ENCODE results near the gene ACYP1.
"Not testable (repeated sequence)": the region's sequence is repeated elsewhere in the genome, so short reads cannot be mapped to it uniquely, and the experiment has no call there.

The ACYP1 gene

DNA sequence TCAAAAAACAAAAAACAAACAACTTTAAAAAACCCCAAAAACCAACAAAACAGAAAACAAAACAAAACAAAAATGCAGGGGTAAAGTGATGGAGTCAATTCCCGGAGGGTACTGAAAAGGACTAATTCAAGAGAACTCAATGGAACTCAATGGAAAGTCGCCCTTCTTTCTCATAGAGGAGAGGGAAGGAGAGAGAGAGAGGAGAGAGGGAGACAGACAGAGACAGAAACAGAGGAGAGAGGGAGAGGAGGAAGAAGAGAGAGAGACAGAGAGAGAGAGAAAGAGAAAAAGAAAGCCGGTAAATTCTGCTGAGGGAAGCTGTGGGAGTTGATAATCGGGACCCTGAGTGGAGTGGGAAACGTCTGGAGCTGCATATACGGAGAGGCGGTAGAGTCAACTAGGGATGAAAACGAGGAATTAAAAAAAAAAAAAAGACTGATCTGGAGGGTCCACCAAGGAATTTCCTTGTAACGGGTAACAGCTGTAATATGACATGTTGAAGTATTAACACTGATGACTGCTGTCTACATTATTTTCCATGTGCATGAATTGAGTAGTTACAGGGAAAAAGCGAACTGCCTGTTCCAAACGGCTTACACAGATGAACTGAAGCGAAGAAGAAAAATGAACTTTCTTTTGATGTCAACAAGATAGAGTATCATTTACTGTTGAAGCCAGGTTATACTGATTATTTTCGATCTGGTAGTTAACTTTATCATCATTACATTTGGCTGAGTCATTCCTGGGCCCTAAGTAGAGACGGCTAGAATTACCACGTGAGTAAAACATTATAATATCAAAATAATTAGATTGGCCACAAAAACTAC is 4.7 kb upstream of the ACYP1 start:
- DNase-seq = no peak

DNA sequence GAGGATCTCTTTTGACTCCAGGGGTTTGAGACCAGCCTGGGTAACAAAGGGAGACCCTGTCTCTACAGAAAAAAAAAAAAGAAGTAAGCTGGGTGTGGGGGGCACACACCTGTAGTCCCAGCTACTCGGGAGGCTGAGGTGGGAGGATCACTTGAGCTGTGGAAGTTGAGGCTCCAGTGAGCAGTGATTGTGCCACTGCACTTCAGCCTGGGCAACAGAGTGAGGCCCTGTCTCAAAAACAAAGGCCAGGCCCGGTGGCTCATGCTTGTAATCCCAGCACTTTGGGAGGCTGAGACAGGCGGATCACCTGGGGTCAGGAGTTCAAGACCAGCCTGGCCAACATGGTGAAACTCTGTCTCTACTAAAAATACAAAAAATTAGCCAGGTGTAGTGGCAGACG is 3.9 kb upstream of the ACYP1 start:
- DNase-seq = not testable (repeated sequence)

DNA sequence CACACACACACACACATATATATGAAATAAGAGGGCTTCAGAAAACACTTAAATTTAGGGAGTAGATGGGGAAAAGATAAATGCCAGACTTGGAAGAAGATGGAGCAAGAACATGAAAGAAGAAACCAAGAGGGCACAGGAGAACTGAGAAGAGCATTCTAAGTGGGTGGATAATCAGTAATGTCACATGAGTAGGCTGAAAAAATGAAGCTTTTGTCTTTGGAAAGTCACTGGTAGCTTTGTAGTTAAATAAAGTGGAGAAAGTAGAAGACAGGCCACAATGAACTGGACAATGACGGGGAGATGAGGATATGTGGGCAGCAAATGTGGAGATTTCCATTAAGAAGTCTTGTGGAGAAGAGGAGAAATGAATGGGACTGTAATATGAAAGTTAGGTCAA is 3.4 kb upstream of the ACYP1 start:
- DNase-seq = no peak

DNA sequence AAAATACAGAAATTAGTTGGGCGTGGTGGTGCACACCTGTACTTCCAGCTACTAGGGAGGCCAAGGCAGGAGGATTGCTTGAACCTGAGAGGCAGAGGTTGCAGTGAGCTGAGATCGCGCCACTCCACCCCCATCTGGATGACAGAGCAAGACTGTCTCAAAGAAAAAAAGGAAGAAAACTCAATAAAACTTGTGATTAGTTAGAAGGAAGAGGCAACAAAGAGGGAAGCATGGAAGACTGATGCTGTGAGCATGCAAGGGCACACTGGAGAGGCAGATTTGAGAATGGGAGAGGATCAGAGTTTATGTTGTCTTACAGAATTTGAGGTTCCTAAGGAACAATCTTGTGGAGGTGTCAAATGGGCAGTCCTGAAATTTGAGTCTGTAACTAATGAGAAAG is 2.9 kb upstream of the ACYP1 start:
- no peak for DNase-seq

DNA sequence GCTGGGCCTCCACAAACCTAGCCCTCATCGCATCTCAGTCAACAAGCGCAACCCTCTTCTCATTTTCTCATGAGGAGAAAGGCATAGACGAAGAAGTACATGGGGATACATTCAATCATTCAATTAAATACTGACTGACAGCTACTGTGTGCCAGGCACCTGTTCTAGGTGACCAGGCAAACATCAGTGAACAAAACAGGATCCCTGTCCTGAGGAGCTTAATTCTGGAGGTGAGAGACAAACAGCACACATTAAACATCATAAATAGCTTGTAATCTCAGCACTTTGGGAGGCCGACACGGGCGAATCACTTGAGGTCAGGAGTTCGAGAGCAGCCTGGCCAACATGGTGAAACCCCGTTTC is 362 bp upstream of the ACYP1 start:
- no peak for DNase-seq

DNA sequence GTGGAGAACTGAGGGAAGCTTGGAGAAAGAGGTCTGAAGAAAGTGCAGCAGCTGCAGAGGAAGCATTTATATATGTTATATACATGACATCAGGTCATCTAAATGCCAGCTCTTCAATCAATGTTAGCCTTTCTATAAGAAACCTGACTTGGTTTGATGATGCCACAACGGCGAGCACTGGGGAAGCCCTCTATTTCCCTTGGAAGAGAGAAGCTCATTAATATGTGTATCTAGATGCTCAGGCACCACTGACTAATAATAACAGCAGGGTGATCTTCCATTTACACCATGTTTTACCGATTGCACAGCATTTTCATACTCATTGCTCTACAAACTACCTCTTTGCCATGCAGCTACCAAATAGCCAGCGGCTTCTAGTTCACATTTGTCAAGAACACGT is 811 bp downstream of the ACYP1 start:
- no peak for DNase-seq

DNA sequence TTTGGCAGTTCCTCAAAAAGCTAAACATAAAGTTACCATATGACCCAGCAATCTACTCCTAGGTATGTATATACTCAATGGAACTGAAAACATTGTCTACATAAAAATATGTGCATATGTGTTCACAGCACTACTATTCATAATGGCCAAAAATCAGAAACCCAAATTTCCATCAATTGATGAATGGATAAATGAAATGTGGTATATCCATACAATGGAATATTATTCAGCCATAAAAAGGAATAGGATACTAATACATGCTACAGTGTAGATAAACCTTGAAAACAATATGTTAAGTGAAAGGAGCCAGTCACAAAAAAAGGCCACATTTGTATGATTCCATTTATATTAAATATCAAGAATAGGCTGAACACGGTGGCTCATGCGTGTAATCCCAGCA is 3.4 kb downstream of the ACYP1 start:
- DNase-seq = no peak

DNA sequence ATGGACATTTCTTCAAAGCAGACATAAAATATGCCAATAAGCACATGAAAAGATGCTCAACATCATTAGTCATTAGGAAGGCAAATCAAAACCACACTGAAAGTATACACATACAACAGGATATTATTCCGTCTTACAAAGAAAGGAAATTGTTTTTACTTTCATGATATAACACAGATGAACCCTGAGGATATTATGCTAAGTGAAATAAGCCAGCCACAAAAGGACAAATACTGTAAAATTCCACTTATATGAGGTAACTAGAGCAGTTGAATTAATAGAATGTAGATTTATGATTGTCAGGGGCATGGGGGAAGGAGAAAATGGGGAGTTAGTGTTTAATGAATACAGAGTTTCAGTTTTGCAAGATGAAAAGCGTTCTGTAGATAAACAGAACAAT is 4.2 kb downstream of the ACYP1 start:
- no peak for DNase-seq

DNA sequence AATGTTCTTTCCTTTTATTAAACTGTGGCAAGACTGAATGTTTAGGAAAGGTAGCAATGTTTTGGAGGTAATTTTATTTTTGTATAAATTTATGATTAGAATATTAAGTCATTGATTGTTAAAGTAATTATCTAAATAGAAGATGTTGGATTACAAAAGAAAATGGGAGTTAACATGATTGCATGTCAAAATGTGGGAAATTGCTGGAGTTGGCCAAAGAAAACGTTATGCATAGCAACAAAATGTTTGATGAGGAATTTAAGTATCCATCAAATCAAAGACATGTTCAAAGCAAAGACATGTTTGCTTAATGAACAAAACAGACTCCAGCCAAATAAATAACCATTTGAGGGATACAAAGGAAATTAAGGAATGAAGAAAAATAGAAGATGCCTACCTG is 9.4 kb downstream of the ACYP1 start:
- DNase-seq = no peak

DNA sequence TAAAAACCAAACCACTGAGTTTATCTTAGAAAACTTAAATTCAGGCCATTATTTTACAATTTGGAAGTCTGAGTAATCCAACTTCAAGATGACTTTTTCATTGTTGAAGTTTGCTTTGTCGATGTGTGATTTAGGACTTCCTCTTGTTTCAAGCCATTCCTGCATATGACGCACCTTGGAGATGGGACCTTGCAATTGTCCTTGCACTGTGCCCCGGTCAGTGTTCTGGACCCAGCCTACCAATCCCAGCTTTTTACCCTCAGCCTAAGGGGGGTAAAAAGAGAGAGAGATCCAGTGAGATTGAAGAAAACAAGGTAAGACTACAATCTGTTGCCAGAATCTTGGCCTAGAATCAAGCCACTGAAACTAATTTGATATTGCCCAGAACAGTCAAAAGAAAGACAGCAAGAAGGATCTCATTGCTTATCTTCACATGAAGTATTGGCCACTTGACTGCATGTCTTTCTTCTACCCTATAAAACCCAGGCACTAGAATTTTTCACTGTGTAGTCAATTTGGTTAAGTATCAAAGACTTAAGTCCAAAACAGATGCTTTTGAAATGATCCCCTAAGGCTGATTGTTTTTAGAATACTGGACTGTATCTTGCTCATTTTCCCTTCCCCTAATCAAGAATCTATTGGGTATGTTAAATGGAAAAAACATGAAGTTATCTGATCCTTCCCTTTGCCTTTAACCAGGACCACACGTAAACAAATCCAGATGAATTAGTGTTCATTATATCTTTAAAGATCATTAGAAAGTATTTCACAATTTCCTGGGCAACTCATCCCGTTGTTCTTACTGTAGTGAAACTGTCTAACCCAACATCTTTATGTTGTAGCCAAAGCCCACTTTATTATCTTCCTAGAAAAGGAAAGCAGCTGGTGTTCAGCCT is 10.2 kb downstream of the ACYP1 start:
- DNase-seq = no peak

DNA sequence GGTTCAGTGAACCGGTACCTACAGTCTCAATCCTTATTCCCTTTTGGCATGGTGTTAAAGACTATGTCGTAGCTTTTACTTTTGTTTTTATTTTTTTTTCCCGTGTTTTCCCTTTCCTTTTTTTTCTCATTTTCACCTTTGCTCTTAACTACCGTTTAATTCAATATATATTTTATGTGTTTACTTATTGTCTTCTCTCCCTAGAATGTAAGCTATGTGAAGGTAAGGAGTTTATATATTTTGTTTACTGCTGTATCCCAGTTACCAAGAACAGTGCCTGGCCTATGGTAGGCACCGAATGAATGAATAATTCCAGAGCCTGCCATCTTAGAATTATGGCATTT is 12.3 kb downstream of the ACYP1 start:
- no peak for DNase-seq

DNA sequence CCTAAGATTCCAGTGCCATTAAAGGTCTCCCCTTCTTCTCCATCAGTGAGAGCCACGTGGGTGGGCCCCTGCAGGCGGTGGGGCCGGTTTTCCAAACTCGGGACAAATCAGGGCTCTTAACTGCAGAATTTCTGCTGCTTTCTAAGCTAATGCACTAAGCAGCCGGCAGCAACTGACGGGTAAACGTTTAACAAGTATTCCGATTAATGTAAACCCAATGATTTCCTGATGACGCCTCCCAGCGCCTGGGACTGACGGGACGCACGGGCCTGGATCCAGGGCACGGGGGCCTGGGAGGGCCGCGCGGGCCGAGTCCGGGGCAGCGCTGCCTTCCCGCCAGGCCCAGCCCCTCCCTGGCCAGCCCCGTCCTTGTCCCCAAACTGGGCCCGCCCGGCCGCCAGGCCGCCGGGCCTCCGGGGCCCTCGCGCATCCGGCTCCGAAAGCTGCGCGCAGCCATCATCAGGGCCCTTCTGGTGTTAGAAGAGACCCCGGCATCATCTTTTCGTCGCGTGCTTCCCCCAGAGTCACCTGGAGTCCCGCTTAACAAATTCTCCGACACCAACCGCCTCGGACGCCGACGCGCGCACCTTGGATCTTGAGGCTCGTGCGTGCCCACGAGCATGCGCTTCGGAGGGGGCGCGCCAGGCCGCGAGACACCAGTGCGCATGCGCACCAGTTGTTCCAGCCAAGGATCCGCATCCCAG is 12.8 kb downstream of the ACYP1 start, which contains the start of gene MLH3:
Gene MLH3 (minus strand): TSS at position 616 of the 704 bp plus-strand sequence. CDS start 1,812 bp downstream, outside the sequence.
- peak; percentile 63 to 85 (median 72) for DNase-seq

DNA sequence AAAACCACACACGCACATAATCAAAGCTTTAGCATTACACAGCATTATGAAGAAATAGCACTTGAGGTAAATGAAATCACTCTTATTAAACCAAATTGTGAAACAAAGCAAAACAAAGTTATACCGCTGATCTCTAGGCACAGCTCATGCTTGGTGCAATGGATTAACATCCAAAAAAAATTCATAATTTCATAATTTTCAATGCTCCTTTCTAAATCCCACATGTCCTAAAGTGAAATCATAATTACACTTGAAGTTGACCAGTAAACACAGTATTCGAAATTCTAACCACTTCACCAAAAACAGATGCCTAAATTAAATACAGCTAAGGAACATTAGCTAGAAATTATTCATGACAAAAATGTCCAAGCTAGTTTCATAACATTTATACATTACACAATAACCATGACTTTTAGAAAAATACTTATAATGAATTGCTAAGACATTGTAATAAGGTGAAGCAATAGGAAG is 14.1 kb downstream of the ACYP1 start:
- DNase-seq = no peak

DNA sequence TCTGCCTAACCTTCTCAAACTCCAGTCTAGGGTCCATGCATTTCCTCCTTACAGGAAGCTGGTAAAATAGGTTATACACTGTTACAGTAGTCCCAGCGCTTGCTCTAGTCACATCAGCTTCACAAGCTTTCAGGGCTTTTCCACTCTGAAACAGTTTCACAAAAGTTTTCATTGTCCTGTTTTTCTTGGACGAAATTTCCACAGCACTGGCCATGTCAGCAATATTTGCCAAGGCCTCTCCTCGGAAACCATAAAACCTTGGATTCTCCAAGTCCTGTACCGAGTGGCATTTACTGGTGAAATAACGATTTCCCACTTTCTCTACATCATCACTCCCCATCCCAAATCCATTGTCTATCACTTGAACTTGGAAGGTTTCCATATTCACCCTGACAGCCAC is 14.7 kb downstream of the ACYP1 start:
- DNase-seq = no peak

DNA sequence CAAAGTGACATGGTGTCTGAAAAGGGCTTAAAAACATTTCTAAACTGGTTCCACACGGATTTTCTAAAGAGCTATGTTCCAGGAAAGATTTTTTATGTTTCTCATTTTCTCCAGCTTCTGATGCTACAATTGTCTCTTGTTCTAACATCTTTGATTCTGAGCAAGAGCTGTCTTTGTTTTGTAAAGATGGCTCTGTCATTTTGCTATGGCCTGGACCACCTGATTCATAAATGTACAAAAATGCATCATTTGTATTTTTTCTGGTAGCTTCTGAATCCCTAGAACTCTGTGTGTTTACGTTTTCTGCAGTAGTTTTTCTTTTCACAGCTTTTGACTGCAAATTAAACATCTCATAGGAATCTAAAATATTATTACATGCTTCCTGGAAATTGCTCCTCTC is 15.7 kb downstream of the ACYP1 start:
- no peak for DNase-seq

DNA sequence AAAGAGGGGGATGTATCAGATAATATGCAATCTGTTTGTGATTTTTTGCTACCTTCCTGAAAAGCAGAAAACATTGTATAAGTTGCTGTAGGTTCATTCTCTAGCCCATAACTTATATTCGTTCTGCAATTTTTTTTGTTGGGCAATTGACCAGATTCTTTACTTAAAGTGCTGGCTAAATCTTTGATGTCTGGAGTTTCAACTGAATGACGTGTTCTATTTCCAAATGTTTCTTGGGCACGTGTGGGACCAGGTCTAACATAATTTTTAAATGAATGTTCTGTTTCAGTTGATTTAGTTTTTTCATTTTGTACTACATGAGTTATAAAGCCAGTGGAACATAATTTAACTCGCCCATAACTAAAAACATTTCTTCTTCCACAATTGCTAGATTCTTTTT is 16.3 kb downstream of the ACYP1 start:
- DNase-seq = no peak

DNA sequence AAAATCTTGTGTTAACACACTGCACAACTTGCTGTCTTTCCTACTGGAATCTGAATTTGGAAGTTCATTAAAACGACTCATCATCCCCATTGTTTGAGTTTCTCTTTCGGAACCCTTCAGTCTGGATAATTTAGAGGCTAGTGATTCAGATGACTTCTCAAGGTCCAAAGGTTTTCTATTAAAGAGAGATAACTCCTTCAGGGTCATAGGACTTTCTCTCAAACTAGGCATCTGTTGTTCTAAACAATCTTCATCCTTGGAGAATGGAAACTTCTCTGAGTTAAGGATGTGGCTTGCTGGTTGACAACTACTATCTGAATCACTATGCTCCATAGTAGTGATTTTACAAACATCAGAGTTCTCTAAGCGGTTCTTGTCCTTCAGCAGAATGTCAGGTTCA is 16.9 kb downstream of the ACYP1 start:
- DNase-seq = peak in 1 of 5 donors; percentile 22

DNA sequence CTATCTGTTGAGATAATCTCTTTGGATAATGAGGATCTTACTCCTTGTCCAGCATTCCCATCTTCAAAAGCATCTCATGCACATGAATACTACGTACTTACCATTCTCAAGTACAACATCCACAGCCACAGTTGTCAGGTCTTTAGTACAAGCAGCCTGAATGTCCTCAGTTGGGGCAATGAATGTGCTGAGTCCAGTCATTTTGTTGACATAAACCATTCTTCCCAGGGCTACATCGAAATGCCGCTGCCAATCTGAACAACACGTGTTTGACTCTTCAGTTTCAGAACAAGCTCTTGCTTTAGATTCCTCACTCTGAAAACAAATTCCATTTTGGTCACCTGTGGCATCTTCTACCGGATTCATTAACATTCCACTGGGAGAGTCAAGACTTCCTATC is 17.5 kb downstream of the ACYP1 start:
- no peak for DNase-seq

DNA sequence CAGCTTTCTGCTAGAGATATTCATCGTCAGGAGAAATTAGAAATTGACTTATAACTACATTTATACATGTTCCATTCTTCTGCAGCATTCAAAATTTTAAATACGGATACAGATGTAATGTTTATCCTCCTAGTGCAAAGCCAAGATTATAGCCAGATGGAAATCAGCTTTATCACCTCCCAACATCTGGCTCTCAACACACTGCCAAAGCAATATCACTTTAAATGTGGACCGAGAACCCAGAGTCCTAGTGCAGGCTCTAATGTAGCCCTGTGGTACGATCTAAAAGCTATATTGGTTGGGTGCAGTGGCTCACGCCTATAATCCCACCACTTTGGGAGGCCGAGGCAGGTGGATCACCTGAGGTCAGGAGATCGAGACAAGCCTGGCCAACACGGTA is 19.1 kb downstream of the ACYP1 start:
- no peak for DNase-seq

DNA sequence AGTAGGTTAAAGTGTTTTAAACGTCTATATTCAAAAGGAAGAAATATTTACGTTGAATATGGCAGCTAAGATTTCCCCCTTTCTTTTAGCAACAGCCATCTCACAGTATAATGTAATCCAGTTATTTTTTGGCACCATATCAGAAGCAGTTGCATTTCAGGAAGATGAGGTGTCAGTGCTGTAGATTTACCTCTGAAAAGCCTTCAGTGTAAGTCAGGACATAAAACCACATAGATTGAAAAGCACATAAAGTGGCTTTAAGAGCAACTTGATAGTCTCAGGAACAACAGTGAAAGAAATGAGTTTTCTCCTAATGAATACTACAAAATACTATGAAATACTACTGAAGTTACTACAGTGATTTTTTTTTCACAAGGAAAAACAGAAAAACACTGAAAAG is 19.5 kb downstream of the ACYP1 start:
- no peak for DNase-seq

DNA sequence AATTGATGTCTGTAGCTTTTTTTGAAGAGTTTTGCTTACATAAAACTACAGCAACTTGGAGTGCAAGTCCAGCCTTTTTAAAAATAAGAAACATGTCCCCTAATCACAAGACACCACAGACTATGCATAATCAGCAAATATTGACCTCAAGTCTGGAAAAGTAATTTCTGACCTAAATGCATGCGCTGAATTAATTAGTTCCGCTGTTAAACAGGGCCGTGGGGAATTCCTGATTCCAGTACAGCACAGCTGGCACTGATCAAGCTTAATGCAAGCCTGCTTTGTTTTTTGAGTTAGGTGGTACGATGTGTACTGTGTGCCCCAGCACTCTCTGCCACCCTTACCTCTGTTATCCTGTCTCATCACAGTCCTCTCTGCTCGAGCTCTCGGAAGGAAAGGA is 21.8 kb downstream of the ACYP1 start:
- DNase-seq = no peak

DNA sequence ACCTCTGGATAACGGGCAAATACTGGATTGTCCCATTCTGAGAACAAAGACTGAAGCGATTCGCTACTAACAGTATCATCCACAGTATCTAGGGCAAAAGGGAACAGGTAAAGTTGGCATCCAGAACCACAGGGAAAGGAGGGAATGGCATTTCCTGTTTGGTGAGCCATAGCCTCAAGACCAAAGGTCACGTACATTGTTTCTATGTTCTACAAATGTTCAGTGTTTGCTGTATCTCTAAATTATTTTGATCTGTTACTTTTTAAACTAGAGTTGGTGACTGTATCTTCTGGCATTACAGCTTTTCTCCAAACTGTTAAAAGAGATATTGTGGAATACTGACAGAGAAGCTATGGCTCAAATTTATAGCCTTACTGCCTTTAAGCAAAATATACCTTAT is 22.2 kb downstream of the ACYP1 start:
- DNase-seq = no peak

DNA sequence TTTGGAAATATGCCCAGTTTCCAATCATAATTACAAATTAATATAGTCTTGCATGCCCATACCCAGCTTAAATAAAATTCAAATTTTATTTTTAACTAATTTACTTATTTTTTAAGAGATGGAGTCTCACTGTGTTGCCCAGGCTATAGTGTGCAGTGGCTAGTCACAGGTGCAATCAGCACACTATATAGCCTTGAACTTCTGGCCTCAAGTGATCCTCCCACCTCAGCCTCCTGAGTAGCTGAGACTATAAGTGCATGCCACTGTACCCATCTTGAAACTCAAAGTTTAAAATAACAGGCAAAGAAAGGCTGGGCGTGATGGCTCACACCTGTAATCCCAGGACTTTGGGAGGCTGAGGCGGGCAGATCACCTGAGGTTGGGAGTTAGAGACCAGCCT is 22.9 kb downstream of the ACYP1 start:
- DNase-seq = no peak

Measured in T-helper 1 cell (primary cell).